Measurements from ENCODE around the gene FGF14. TPM values are rescaled to one million over a fixed set of nuclear protein-coding genes. Genes with fewer than 3 reads are reported as not detected.

Gene FGF14
- total and polyA plus RNA-seq, 2 donors (not counting 3 experiments of a cell fraction or from before 2014, with no cell fraction given): not detected

- Histone ChIP-seq H3K4me3 (replicated peaks in 1 of 3; ENCODE audit: insufficient read depth in 1 of 3, low read depth in 1 of 3, low read length in 3 of 3) (no peak overlapping the region), H3K9me3 (replicated peaks; ENCODE audit: control insufficient read depth, insufficient read depth, low read length) (no peaks in the 10 kb centered on the region), H3K4me1 (ENCODE audit: control insufficient read depth, extremely low read depth, insufficient read depth, low read length) (no peaks in the 10 kb centered on the region), H3K27me3 (ENCODE audit: control insufficient read depth in 2 of 2, insufficient read depth in 2 of 2, low read length in 2 of 2) (no peaks in the 10 kb centered on the region), H3K27ac (ENCODE audit: insufficient read depth, low read depth, low read length) (no peak overlapping the region), H3K79me2 (ENCODE audit: control insufficient read depth, insufficient read depth, low read length) (no peaks in the 10 kb centered on the region), H4K20me1 (replicated peaks; ENCODE audit: control insufficient read depth, extremely low read depth, insufficient read depth, low read length) (no peaks in the 10 kb centered on the region), H3K9me1 (replicated peaks; ENCODE audit: control insufficient read depth, extremely low read depth, insufficient read depth, low read length) (no peaks in the 10 kb centered on the region), H2AFZ (ENCODE audit: low read depth, low read length) (no peak overlapping the region), H3K36me3 (ENCODE audit: control insufficient read depth in 2 of 2, extremely low read depth in 1 of 2, insufficient read depth in 2 of 2, low read length in 2 of 2) (no peaks in the 10 kb centered on the region), H3K9ac (replicated peaks; ENCODE audit: extremely low read depth, insufficient read depth, low read length) (no peak overlapping the region), H3K4me2 (ENCODE audit: insufficient read depth, low read length) (no peak overlapping the region)
- intact Hi-C loops (cut with micrococcal nuclease) (no loop called here), dilution Hi-C loops (cut with MboI; ENCODE audit: extremely low pct_ligation_motif_present, low sequenced_read_pairs) (no loop called here)
- FAIRE-seq (no peak), DNase-seq (ENCODE audit: low read depth, low spot score) (no peak)
- CTCF ChIA-PET: no interaction called here
- POLR2A ChIA-PET: no interaction called here
- TF ChIP-seq POLR2AphosphoS5 (IDR thresholded peaks at IDR 0.05; ENCODE audit: insufficient read depth, low read depth, low read length): no peak
- no peak for TF ChIP-seq POLR2A (IDR thresholded peaks at IDR 0.05; ENCODE audit: low read depth, low read length)
- no peak for TF ChIP-seq MAX (IDR thresholded peaks at IDR 0.05; ENCODE audit: insufficient read depth, insufficient read length)
- no peak for TF ChIP-seq JUN (IDR thresholded peaks at IDR 0.05; ENCODE audit: borderline replicate concordance, insufficient read depth, insufficient read length, low read depth)
- no TSS peak for BruUV-seq (replicated peaks)
Measured at GRCh38 chr13:101841698-101842097, 560.1 kb downstream of the FGF14 start.

- POLR2A ChIA-PET: no interaction called here
Measured at GRCh38 chr13:101838323-101838722, 563.5 kb downstream of the FGF14 start.

More at GRCh38 chr13:101838323-101838722, 563.5 kb downstream of the FGF14 start:
- BruUV-seq (replicated peaks): no TSS peak
- Histone ChIP-seq H2AFZ (ENCODE audit: low read depth, low read length) (no peak overlapping the region), H3K4me3 (replicated peaks in 1 of 3; ENCODE audit: insufficient read depth in 1 of 3, low read depth in 1 of 3, low read length in 3 of 3) (no peak overlapping the region), H3K4me1 (ENCODE audit: control insufficient read depth, extremely low read depth, insufficient read depth, low read length) (no peaks in the 10 kb centered on the region), H3K27ac (ENCODE audit: insufficient read depth, low read depth, low read length) (no peak overlapping the region), H3K9me3 (replicated peaks; ENCODE audit: control insufficient read depth, insufficient read depth, low read length) (no peaks in the 10 kb centered on the region), H4K20me1 (replicated peaks; ENCODE audit: control insufficient read depth, extremely low read depth, insufficient read depth, low read length) (no peaks in the 10 kb centered on the region), H3K79me2 (ENCODE audit: control insufficient read depth, insufficient read depth, low read length) (no peaks in the 10 kb centered on the region), H3K36me3 (ENCODE audit: control insufficient read depth in 2 of 2, extremely low read depth in 1 of 2, insufficient read depth in 2 of 2, low read length in 2 of 2) (no peaks in the 10 kb centered on the region), H3K27me3 (ENCODE audit: control insufficient read depth in 2 of 2, insufficient read depth in 2 of 2, low read length in 2 of 2) (peaks cover 2% of the 10 kb centered on the region in 2 experiments), H3K9ac (replicated peaks; ENCODE audit: extremely low read depth, insufficient read depth, low read length) (no peak overlapping the region), H3K4me2 (ENCODE audit: insufficient read depth, low read length) (no peak overlapping the region), H3K9me1 (replicated peaks; ENCODE audit: control insufficient read depth, extremely low read depth, insufficient read depth, low read length) (no peaks in the 10 kb centered on the region)
- no peak for FAIRE-seq
- intact Hi-C loops (cut with micrococcal nuclease): no loop called here
- no peak for DNase-seq (ENCODE audit: low read depth, low spot score)
- dilution Hi-C loops (cut with MboI; ENCODE audit: extremely low pct_ligation_motif_present, low sequenced_read_pairs): no loop called here
- CTCF ChIA-PET: no interaction called here
- TF ChIP-seq MAX (IDR thresholded peaks at IDR 0.05; ENCODE audit: insufficient read depth, insufficient read length): no peak
- no peak for TF ChIP-seq JUN (IDR thresholded peaks at IDR 0.05; ENCODE audit: borderline replicate concordance, insufficient read depth, insufficient read length, low read depth)
- no peak for TF ChIP-seq MYC (IDR thresholded peaks at IDR 0.05; ENCODE audit: low read depth, low read length)
- no peak for TF ChIP-seq GATA2 (IDR thresholded peaks at IDR 0.05; ENCODE audit: insufficient read depth, insufficient read length, low read depth, low read length)
- TF ChIP-seq FOS (IDR thresholded peaks at IDR 0.05; ENCODE audit: borderline replicate concordance, insufficient read depth, low read length): no peak
- TF ChIP-seq CTCF (IDR thresholded peaks at IDR 0.05; ENCODE audit: extremely low read depth in 1 of 2, insufficient read depth in 1 of 2, low read depth in 1 of 2, low read length in 2 of 2): no peak
- no peak for TF ChIP-seq POLR2AphosphoS5 (IDR thresholded peaks at IDR 0.05; ENCODE audit: insufficient read depth, low read depth, low read length)
- no peak for TF ChIP-seq EZH2 (IDR thresholded peaks at IDR 0.05; ENCODE audit: borderline replicate concordance, low read depth, low read length, severe bottlenecking)
- TF ChIP-seq POLR2A (IDR thresholded peaks at IDR 0.05; ENCODE audit: low read depth, low read length): no peak
